ENCODE results near the gene MRPL58.

DNA sequence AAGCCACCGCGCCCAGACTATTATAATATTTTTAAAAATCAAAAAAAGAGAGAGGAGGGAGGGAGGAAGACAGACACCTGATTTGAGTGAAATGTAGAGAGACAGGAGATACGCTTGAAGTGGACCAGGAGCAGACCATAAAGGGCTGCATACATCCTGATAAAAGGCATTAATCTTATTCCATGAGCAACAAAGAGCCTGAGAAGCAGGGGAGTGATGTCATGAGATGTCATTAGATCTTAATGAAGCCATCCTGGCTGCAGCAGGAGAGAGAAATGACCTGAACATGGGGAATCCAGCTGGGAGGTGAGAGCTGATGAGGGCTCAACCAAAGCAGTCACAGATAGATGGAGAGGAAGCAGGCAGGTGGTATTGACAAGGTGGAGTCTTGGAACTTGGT is 34.7 kb upstream of the MRPL58 start:
- no peak for TF ChIP-seq SIN3A (conservative IDR thresholded peaks at IDR 0.05 in 1 of 2, IDR thresholded peaks at IDR 0.05 in 1 of 2; ENCODE audit: low read depth in 1 of 2, low read length in 2 of 2)
- no peak for TF ChIP-seq EZH2 (IDR thresholded peaks at IDR 0.05; ENCODE audit: low read depth, low read length, severe bottlenecking)
- TF ChIP-seq SRF (IDR thresholded peaks at IDR 0.05; ENCODE audit: low read depth, low read length), result no peak
- no peak for TF ChIP-seq CHD1 (IDR thresholded peaks at IDR 0.05; ENCODE audit: low read depth, low read length)
- TF ChIP-seq RAD21 (IDR thresholded peaks at IDR 0.05 in 1 of 2, conservative IDR thresholded peaks at IDR 0.05 in 1 of 2; ENCODE audit: low read depth in 2 of 2, low read length in 2 of 2), result no peak
- TF ChIP-seq POLR2A (IDR thresholded peaks at IDR 0.05; ENCODE audit: control extremely low read depth in 1 of 2, low read depth in 2 of 2, low read length in 2 of 2), result no peak
